GM12892 (cell line): ENCODE results near the gene NDUFB11.

Experiments
- DNase-seq: peaks from one replicate; pipeline ENCODE4 v3.0.0; 2011; ENCODE audit not compliant: insufficient read length
- FAIRE-seq: peaks from 2 replicates; lab custom pipeline; 2011; peaks lifted over from hg19 to GRCh38; lab: Jason Lieb, UNC
- POLR2A ChIP-seq: IDR thresholded peaks from 2 replicates; pipeline ENCODE4 v1.6.1; 2011; ENCODE audit warnings: low read depth, low read length, control low read depth
- POLR2AphosphoS5 ChIP-seq: IDR thresholded peaks from 2 replicates; pipeline ENCODE4 v1.6.1; 2011; ENCODE audit warnings: low read depth, low read length, control low read depth
- TAF1 ChIP-seq: IDR thresholded peaks from 2 replicates; pipeline ENCODE4 v1.6.1; 2011; ENCODE audit warnings: low read depth, mild to moderate bottlenecking, control low read depth, low read length, borderline replicate concordance

NDUFB11 gene

GRCh38 chrX:47097018-47097417 lies 47.5 kb downstream of the NDUFB11 start:
- DNase-seq (no peak), FAIRE-seq (no peak)
- TF ChIP-seq POLR2A = no peak
- TF ChIP-seq TAF1 = no peak
- TF ChIP-seq POLR2AphosphoS5 = no peak

GRCh38 chrX:47093860-47094259 lies 50.6 kb downstream of the NDUFB11 start:
- no peak for TF ChIP-seq POLR2A
- TF ChIP-seq POLR2AphosphoS5 = no peak
- no peak for TF ChIP-seq TAF1
- no peak for DNase-seq
- FAIRE-seq = no peak

GRCh38 chrX:47093248-47093647 lies 51.3 kb downstream of the NDUFB11 start:
- no peak for DNase-seq
- no peak for TF ChIP-seq POLR2A
- FAIRE-seq = no peak
